Stomach (tissue), 19 donors: ENCODE data around the gene MCC. TPM values are rescaled to one million over a fixed set of nuclear protein-coding genes. Genes with fewer than 3 reads are reported as not detected.

Source experiments
- DNase-seq, 2 donors: peaks; one replicate each; pipeline versions ENCODE4 v3.0.0 to v3.0.0-alpha.2; 2013 to 2019
- H3K27ac ChIP-seq, 5 donors: fragments of 200-600 bp in 4 of 5; sonication (generic) in 4 of 5; one replicate each; pipeline ENCODE4 v1.5.1; 2013 to 2019; ENCODE audit warnings: mild to moderate bottlenecking in 1 of 5, moderate library complexity in 1 of 5
- H3K27me3 ChIP-seq, 3 donors: fragments of 200-600 bp; sonication (generic); one replicate each; pipeline ENCODE4 v1.5.1; 2017 to 2019; ENCODE audit warnings: mixed run types in 1 of 3
- H3K36me3 ChIP-seq, 4 donors: fragments of 200-600 bp; sonication (generic); 1 replicate in 3 of 4; 2 replicates in 1 of 4; pipeline ENCODE4 v1.5.1; 2016 to 2019
- H3K4me1 ChIP-seq, 4 donors: fragments of 200-600 bp; sonication (generic); one replicate each; pipeline ENCODE4 v1.5.1; 2016 to 2019
- H3K4me3 ChIP-seq, 4 donors: fragments of 200-600 bp; sonication (generic) in 3 of 4; one replicate each; pipeline ENCODE4 v1.5.1; 2016 to 2019; ENCODE audit warnings: mild to moderate bottlenecking in 1 of 4
- H3K9me3 ChIP-seq, 4 donors: fragments of 200-600 bp; sonication (generic); one replicate each; pipeline ENCODE4 v1.5.1; 2016 to 2019
- EP300 ChIP-seq: sonication (generic); formaldehyde crosslinking; IDR thresholded peaks from one replicate; pipeline ENCODE4 v1.6.1; 2017; ENCODE audit warnings: antibody characterized with exemption
- POLR2A ChIP-seq, 4 donors: fragments of 450-650 bp; IDR thresholded peaks; one replicate each; pipeline ENCODE4 v1.6.1; 2016; ENCODE audit warnings: antibody characterized with exemption in 4 of 4, control low read depth in 2 of 4, mild to moderate bottlenecking in 1 of 4, moderate library complexity in 1 of 4
- POLR2AphosphoS5 ChIP-seq, 3 donors: sonication (generic); formaldehyde crosslinking; IDR thresholded peaks; one replicate each; pipeline ENCODE4 v1.6.1; 2016; ENCODE audit warnings: antibody characterized with exemption in 3 of 3
- WGBS, 5 donors: extraction: QIAGEN DNeasy Blood & Tissue Kit in 3 of 5; methylation state at CpG; one replicate each; pipeline versions ENCODE4 v1.1.5 to v1.1.7; 2013 to 2018; 5-methylcytosine and 5-hydroxymethylcytosine counted together
- intact Hi-C: fragments of 100-400 bp; cut with DNase I; formaldehyde crosslinking; loops from one replicate; pipeline ENCODE4 v1.15.1; 2023; ENCODE audit warnings: low total_unique reads
- long read RNA-seq, 10 donors: transcript quantifications; one replicate each; lab custom pipeline, GENCODE V29; 2026
- polyA plus RNA-seq, 3 donors: library from polyadenylated mRNA; stranded (reverse); fragments of 200-250 nt; gene quantifications; one replicate each; pipeline ENCODE4 v1.2.3, GENCODE V29; 2013
- total RNA-seq, 5 donors: library from RNA; depleted of rRNA; stranded (reverse); fragments of >200 nt; gene quantifications; one replicate each; pipeline versions ENCODE4 v1.1.0 to v1.2.3, GENCODE V29; 2014 to 2016
- TF ChIP-seq, protein P1 (sequence below), 7 experiments: fragments of 450-650 bp in 4 of 7; fragments of 200-600 bp in 3 of 7; sonication (generic) in 3 of 7; IDR thresholded peaks; one replicate each; pipeline ENCODE4 v1.5.1; 2016 to 2019; ENCODE audit warnings: antibody characterized with exemption in 7 of 7, control low read depth in 2 of 7, mild to moderate bottlenecking in 1 of 7
- donor health status: healthy with polysubstance abuse.
- donor health status: Bipolar disorder and iron deficiency.
- donor health status: healthy.

MCC gene
- total RNA-seq (10 to 100 TPM in 3 of 5 donors, 1 to 10 TPM in 2; 8.4 to 35.1 (median 16.1) TPM), polyA plus RNA-seq (1 to 10 TPM; 3.8 to 4.9 (median 4.2) TPM)
- long read RNA-seq, donor 1, full-length matches to known transcripts: 1 of 1 reads
- long read RNA-seq, donor 1, partial matches to known transcripts: 0 of 1 reads
- long read RNA-seq, donor 1, other reads (novel, unspliced or antisense): 0 of 1 reads
- long read RNA-seq, donor 2: 0 reads
- long read RNA-seq, donor 3, full-length matches to known transcripts: 1 of 1 reads
- long read RNA-seq, donor 3, partial matches to known transcripts: 0 of 1 reads
- long read RNA-seq, donor 3, other reads (novel, unspliced or antisense): 0 of 1 reads
- long read RNA-seq, donor 4: 0 reads
- long read RNA-seq, donor 5, full-length matches to known transcripts: 1 of 1 reads
- long read RNA-seq, donor 5, partial matches to known transcripts: 0 of 1 reads
- long read RNA-seq, donor 5, other reads (novel, unspliced or antisense): 0 of 1 reads
- long read RNA-seq, donor 6, full-length matches to known transcripts: 1 of 1 reads
- long read RNA-seq, donor 6, partial matches to known transcripts: 0 of 1 reads
- long read RNA-seq, donor 6, other reads (novel, unspliced or antisense): 0 of 1 reads
- long read RNA-seq, donor 7, full-length matches to known transcripts: 1 of 1 reads
- long read RNA-seq, donor 7, partial matches to known transcripts: 0 of 1 reads
- long read RNA-seq, donor 7, other reads (novel, unspliced or antisense): 0 of 1 reads
- long read RNA-seq, donor 8, full-length matches to known transcripts: 1 of 1 reads
- long read RNA-seq, donor 8, partial matches to known transcripts: 0 of 1 reads
- long read RNA-seq, donor 8, other reads (novel, unspliced or antisense): 0 of 1 reads
- long read RNA-seq, donor 9, partial matches to known transcripts: 0 of 1 reads
- long read RNA-seq, donor 9, other reads (novel, unspliced or antisense): 0 of 1 reads
- long read RNA-seq, donor 10: 0 reads

- peaks cover 0 to 22% (median 15%) of the 10 kb centered on the region in 4 donors for H3K9me3 ChIP-seq
- TF ChIP-seq EP300 (no peak), POLR2A (IDR thresholded peaks at IDR 0.05) (no peak), POLR2AphosphoS5 (IDR thresholded peaks at IDR 0.05) (no peak)
- TF ChIP-seq, protein P1, sequence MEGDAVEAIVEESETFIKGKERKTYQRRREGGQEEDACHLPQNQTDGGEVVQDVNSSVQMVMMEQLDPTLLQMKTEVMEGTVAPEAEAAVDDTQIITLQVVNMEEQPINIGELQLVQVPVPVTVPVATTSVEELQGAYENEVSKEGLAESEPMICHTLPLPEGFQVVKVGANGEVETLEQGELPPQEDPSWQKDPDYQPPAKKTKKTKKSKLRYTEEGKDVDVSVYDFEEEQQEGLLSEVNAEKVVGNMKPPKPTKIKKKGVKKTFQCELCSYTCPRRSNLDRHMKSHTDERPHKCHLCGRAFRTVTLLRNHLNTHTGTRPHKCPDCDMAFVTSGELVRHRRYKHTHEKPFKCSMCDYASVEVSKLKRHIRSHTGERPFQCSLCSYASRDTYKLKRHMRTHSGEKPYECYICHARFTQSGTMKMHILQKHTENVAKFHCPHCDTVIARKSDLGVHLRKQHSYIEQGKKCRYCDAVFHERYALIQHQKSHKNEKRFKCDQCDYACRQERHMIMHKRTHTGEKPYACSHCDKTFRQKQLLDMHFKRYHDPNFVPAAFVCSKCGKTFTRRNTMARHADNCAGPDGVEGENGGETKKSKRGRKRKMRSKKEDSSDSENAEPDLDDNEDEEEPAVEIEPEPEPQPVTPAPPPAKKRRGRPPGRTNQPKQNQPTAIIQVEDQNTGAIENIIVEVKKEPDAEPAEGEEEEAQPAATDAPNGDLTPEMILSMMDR (IDR thresholded peaks at IDR 0.05): no peak
- H3K27ac ChIP-seq: peak within 1 kb of the TSS in 1 of 5 donors; percentile 7
- intact Hi-C loops: no loop called here
- no peaks in the 10 kb centered on the region for H3K36me3 ChIP-seq
- peak; percentile 60 to 93 for DNase-seq
- H3K4me3 ChIP-seq: peak within 1 kb of the TSS; percentile 53 to 73 (median 60)
- H3K4me1 ChIP-seq: peaks cover 16 to 25% (median 22%) of the 10 kb centered on the region in 4 donors
- 1 to 3% (median 1%) methylated on average over 64 to 86 of the region's 86 CpGs for WGBS, 5 donors
- peaks cover 2 to 67% (median 32%) of the 10 kb centered on the region in 3 donors for H3K27me3 ChIP-seq
Measured at GRCh38 chr5:113487781-113488644, at the start of gene MCC. MCC (minus strand) TSS chr5:113488453.

DNA sequence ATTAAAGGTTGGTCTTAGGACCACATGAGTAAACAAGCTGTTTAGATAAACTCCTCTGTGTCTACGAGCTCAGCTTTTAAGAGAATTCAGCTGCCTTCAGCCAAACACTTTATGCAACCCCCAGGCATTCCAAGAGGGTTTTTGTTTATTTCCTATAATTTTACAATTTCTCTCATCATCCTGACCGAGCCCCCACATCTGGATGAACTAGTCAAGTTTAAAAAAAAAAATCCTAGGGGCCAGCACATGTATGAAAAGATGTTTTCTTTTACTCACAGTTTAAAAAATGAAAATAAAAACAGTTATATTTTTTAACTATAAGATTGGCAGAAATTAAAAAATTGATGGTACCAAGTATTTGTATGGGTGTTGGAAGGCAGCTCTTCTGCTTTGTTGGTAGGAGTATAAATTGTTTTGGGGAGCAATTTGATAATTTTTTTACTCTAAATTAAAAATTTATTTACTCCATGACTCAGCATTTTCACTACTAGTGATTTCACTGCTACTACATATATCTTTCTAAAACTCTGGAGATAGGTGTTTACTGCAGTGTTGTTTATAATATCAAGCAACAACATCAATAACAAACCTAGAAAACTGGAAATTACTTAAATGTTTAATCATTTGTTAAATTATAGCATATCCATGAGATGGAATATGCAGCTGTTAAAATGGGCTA, 43.4 kb upstream of the MCC start:
- DNase-seq: no peak
- no peak for TF ChIP-seq POLR2A (IDR thresholded peaks at IDR 0.05)
- TF ChIP-seq EP300: no peak
- no peak for TF ChIP-seq POLR2AphosphoS5 (IDR thresholded peaks at IDR 0.05)
- TF ChIP-seq, protein P1 (IDR thresholded peaks at IDR 0.05): no peak
- 91 to 100% (median 93%) methylated on average over 2 of the region's 2 CpGs for WGBS, 5 donors
- Histone ChIP-seq H3K27me3 (no peaks in the 10 kb centered on the region), H3K27ac (no peak overlapping the region), H3K4me3 (no peak overlapping the region), H3K36me3 (peaks cover 16 to 50% (median 42%) of the 10 kb centered on the region in 4 donors), H3K4me1 (no peaks in the 10 kb centered on the region), H3K9me3 (peaks cover 4 to 14% (median 10%) of the 10 kb centered on the region in 4 donors)
- intact Hi-C loops: no loop called here

DNA sequence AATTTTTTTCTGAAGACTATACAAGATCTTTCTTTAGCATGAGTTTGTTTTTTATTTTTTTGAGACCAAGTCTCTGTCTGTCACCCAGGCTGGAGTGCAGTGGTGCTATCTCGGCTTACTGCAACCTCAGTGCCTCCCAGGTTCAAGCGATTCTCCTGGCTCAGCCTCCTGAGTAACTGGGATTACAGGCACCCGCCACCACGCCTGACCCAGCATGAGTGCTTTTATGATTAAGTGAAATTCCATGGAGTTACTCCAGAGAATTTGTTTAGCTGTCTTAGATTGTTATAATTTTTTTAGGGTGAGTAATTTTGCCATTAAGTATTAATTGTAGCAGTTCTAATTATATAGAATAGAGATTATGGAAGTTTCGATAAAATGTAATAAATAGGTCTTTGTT, 39.5 kb upstream of the MCC start:
- intact Hi-C loops: loop anchor here (5.0 kb wide), 1 partner anchor 545 kb away; no protein-coding TSS in a partner anchor
- TF ChIP-seq POLR2A (IDR thresholded peaks at IDR 0.05): no peak
- TF ChIP-seq POLR2AphosphoS5 (IDR thresholded peaks at IDR 0.05): no peak
- TF ChIP-seq, protein P1 (IDR thresholded peaks at IDR 0.05): no peak
- no peak for TF ChIP-seq EP300
- Histone ChIP-seq H3K9me3 (peaks cover 4 to 14% (median 10%) of the 10 kb centered on the region in 4 donors), H3K4me3 (no peak overlapping the region), H3K27ac (no peak overlapping the region), H3K27me3 (no peaks in the 10 kb centered on the region), H3K36me3 (peaks cover under 1 to 18% (median 10%) of the 10 kb centered on the region in 4 donors), H3K4me1 (peaks cover 0 to 22% (median 7%) of the 10 kb centered on the region in 4 donors)
- no peak for DNase-seq
- WGBS, 5 donors: 81 to 97% (median 92%) methylated on average over 5 of the region's 5 CpGs
